ENCODE results near the gene TSPAN1. TPM values are rescaled to one million over a fixed set of nuclear protein-coding genes. Genes with fewer than 3 reads are reported as not detected.
"Not testable (repeated sequence)": the region's sequence is repeated elsewhere in the genome, so short reads cannot be mapped to it uniquely, and the experiment has no call there.

Gene TSPAN1
- polyA plus RNA-seq, 1 donor: 0.54 TPM

DNA sequence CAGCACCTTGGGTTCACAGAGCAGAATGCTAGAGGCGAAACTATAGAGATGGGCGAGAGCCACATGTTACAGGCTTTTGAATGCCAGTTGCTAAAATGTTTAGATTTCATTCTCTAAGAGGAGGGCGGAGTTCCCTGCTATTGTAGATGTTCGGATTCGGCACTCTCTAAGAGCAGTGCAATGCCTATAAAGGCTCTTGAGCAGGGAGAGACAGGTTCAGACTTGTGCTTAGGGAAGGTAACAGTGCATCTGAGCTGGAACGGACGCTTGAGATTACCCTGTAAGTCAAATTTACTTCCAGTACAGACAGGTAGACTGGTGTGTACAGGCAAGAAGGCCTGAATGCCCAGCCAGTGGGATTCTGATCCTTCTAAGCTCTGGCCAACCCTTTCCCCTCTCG lies 43.6 kb downstream of the TSPAN1 start:
- DNase-seq (ENCODE audit: low read depth): no peak

GRCh38 chr1:46219551-46220520 lies 44.9 kb downstream of the TSPAN1 start:
- no peak for DNase-seq (ENCODE audit: low read depth)

DNA sequence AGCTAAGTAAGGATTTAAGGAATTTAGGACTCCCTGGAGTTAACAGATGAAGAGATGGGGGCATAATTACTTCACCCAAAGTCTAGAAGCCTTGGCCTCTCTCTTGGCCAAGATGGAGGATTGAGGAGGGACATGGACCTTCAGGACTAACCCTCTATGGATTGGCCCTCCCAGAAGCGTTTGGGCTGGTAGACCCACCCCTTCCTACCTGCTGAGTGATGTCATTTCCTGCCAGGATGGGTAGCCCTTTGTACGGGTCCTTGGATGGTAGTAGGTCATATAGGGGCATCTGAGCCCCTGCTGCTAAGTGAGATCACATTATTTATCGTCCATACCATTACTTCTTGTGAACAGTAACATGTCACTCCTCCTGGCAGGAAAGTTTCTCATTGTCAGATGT lies 45.9 kb downstream of the TSPAN1 start:
- no peak for DNase-seq (ENCODE audit: low read depth)

DNA sequence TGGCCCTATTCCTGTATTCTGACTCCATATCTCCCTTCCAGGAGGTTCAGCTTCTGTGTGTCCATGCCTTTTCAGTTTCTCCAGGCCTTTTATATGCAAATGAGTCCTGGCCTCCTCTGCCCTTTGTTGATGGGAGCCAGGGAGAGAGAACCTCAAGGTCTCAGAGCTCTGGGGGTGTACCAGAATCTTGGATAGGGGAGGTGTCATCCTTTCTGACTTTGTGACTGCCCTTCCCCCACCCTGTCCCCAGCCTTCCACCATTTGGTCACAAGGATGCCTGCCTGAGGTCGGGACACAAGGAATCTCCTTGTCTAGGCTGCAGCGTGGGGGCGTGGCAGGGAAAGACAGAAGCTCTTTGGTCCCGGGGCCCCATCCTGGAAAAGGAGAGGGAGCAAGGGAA lies 46.9 kb downstream of the TSPAN1 start:
- no peak for DNase-seq (ENCODE audit: low read depth)

DNA sequence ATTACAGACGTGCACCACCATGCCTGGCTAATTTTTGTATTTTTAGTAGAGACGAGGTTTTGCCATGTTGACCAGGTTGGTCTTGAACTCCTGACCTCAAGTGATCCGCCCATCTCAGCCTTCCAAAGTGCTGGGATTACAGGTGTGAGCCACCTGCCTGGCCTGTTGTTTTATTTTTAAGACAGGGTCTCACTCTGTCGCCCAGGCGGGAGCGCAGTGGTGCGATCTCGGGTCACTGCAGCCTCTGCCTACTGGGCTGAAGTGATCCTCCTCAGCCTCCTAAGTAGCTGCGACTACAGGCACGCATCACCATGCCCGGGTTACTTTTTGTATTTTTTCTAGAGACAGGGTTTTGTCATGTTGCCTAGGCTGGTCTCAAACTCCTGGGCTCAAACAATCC lies 48.2 kb downstream of the TSPAN1 start:
- DNase-seq (ENCODE audit: low read depth): not testable (repeated sequence)

- DNase-seq (ENCODE audit: low read depth): no peak
Observed at GRCh38 chr1:46223472-46223943, 48.6 kb downstream of the TSPAN1 start.

DNA sequence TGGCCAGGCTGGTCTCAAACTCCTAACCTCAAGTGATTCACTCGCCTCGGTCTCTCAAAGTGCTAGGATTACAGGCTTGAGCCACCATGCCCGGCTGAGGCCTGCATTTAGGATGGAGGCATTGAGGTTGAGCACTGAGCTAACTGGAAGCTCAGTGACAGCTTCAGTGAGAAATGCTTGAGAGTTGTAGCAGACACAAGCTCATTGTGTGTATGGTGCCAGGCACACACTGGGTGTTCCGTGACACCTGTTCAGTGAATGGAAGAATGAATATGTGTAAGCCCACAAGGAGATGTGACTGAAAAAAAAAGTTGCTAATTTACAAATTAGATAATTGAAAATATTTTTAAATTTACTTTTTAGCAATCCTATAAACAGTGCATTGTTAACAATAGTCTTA lies 50.1 kb downstream of the TSPAN1 start:
- DNase-seq (ENCODE audit: low read depth): no peak

DNA sequence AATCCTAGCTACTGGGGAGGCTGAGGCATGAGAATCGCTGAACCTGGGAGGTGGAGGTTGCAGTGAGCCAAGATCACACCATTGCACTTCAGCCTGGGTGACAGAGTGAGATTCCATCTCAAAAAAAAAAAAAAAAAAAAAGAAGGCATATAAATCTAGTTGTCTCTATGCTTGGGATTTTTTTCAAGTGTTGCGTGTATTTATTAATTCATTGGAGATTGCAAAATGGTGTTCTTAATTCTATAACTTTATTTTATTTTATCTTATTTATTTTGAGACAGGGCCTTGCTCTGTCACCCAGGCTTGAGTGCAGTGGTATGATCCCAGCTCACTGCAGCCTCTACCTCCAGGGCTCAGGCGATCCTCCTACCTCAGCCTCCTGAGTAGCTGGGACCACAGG lies 56.3 kb downstream of the TSPAN1 start:
- not testable (repeated sequence) for DNase-seq (ENCODE audit: low read depth)

Other genes with a start within 250 kb of the TSPAN1 start
- gene PIK3R3, start 42.5 kb upstream of the TSPAN1 start, polyA plus RNA-seq (ENCODE audit: insufficient read length): 14.5 TPM
- not detected for gene P3R3URF, start 1.4 kb downstream of the TSPAN1 start, polyA plus RNA-seq (ENCODE audit: insufficient read length)
- gene POMGNT1, start 23.3 kb downstream of the TSPAN1 start, polyA plus RNA-seq (ENCODE audit: insufficient read length): 47.8 TPM
- 1.1 TPM for gene LURAP1, start 28.2 kb downstream of the TSPAN1 start, polyA plus RNA-seq (ENCODE audit: insufficient read length)
- 5.5 TPM for gene RAD54L, start 72.7 kb downstream of the TSPAN1 start, polyA plus RNA-seq (ENCODE audit: insufficient read length)
- gene LRRC41, start 128.5 kb downstream of the TSPAN1 start, polyA plus RNA-seq (ENCODE audit: insufficient read length): 58.3 TPM
- 291 TPM for gene UQCRH, start 128.6 kb downstream of the TSPAN1 start, polyA plus RNA-seq (ENCODE audit: insufficient read length)
- gene NSUN4, start 165.7 kb downstream of the TSPAN1 start, polyA plus RNA-seq (ENCODE audit: insufficient read length): 14.3 TPM
- 20.1 TPM for gene FAAH, start 219.2 kb downstream of the TSPAN1 start, polyA plus RNA-seq (ENCODE audit: insufficient read length)

Measured in forelimb muscle (tissue), 1 donor.